Gastrocnemius medialis (tissue), 4 donors: ENCODE data around the gene KRT8.

Experiments used
- POLR2A ChIP-seq, 2 donors: fragments of 450-650 bp; IDR thresholded peaks; one replicate each; pipeline ENCODE4 v1.6.1; 2017; ENCODE audit warnings: antibody characterized with exemption in 2 of 2, mild to moderate bottlenecking in 2 of 2, moderate library complexity in 2 of 2
- TF ChIP-seq, protein P1 (sequence below), 5 experiments: fragments of 450-650 bp in 3 of 5; fragments of 200-600 bp in 2 of 5; sonication (generic) in 2 of 5; IDR thresholded peaks in 4 of 5; conservative IDR thresholded peaks in 1 of 5; 1 replicate in 4 of 5; 2 replicates in 1 of 5; pipeline ENCODE4 v1.5.1; 2016 to 2019; ENCODE audit warnings: antibody characterized with exemption in 5 of 5, mild to moderate bottlenecking in 3 of 5, moderate library complexity in 3 of 5

DNA sequence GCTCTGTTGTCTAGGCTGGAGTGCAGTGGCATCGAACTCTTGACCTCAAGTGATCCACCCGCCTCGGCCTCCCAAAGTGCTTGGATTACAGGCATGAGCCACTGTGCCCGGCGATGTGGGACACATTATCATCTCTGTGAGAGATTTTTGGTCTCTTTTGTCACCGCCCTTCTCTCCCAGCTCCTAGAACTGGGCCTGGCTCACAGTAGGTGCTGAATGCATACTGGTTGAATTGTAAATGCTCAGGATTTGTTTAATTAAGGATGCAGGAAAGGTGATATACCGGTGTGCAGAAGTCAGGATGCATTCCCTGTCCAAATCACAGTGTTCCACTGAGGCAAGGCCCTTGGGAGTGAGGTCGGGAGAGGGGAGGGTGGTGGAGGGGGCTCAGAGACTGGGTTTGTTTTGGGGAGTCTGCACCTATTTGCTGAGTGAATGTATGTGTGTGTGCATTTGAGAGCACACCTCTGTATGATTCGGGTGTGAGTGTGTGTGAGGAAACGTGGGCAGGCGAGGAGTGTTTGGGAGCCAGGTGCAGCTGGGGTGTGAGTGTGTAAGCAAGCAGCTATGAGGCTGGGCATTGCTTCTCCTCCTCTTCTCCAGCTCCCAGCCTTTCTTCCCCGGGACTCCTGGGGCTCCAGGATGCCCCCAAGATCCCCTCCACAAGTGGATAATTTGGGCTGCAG, 43.0 kb upstream of the KRT8 start:
- TF ChIP-seq, protein P1, sequence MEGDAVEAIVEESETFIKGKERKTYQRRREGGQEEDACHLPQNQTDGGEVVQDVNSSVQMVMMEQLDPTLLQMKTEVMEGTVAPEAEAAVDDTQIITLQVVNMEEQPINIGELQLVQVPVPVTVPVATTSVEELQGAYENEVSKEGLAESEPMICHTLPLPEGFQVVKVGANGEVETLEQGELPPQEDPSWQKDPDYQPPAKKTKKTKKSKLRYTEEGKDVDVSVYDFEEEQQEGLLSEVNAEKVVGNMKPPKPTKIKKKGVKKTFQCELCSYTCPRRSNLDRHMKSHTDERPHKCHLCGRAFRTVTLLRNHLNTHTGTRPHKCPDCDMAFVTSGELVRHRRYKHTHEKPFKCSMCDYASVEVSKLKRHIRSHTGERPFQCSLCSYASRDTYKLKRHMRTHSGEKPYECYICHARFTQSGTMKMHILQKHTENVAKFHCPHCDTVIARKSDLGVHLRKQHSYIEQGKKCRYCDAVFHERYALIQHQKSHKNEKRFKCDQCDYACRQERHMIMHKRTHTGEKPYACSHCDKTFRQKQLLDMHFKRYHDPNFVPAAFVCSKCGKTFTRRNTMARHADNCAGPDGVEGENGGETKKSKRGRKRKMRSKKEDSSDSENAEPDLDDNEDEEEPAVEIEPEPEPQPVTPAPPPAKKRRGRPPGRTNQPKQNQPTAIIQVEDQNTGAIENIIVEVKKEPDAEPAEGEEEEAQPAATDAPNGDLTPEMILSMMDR (IDR thresholded peaks at IDR 0.05 in 4 of 5, conservative IDR thresholded peaks at IDR 0.05 in 1 of 5): no peak
- no peak for TF ChIP-seq POLR2A (IDR thresholded peaks at IDR 0.05)
